ENCODE results near the gene GET4. TPM values are rescaled to one million over a fixed set of nuclear protein-coding genes. Genes with fewer than 3 reads are reported as not detected.
"Not testable (repeated sequence)": the region's sequence is repeated elsewhere in the genome, so short reads cannot be mapped to it uniquely, and the experiment has no call there.

Gene GET4
- total RNA-seq, 1 donor from 2014 or later: 30.3 TPM

GRCh38 chr7:869348-869747 is 7.0 kb upstream of the GET4 start:
- DNase-seq (ENCODE audit: low read depth in 2 of 2): no peak

GRCh38 chr7:871900-872537 is 4.3 kb upstream of the GET4 start:
- DNase-seq (ENCODE audit: low read depth in 2 of 2): no peak

GRCh38 chr7:872685-873084 is 3.7 kb upstream of the GET4 start:
- not testable (repeated sequence) for DNase-seq (ENCODE audit: low read depth in 2 of 2)

GRCh38 chr7:873367-874002 is 2.9 kb upstream of the GET4 start:
- DNase-seq (ENCODE audit: low read depth in 2 of 2): peak; percentile 80 to 89

- DNase-seq (ENCODE audit: low read depth in 2 of 2): no peak
Observed at GRCh38 chr7:874031-874749, 2.2 kb upstream of the GET4 start.

- no peak for DNase-seq (ENCODE audit: low read depth in 2 of 2)
Observed at GRCh38 chr7:875051-875450, 1.3 kb upstream of the GET4 start.

GRCh38 chr7:875476-876076 is 778 bp upstream of the GET4 start:
- DNase-seq (ENCODE audit: low read depth in 2 of 2): no peak

GRCh38 chr7:876972-877311 is 588 bp downstream of the GET4 start:
- no peak for DNase-seq (ENCODE audit: low read depth in 2 of 2)

- peak in 1 of 2 donors; percentile 16 for DNase-seq (ENCODE audit: low read depth in 2 of 2)
Observed at GRCh38 chr7:877312-878232, 1.2 kb downstream of the GET4 start.

- DNase-seq (ENCODE audit: low read depth in 2 of 2): no peak
Observed at GRCh38 chr7:879093-879492, 2.7 kb downstream of the GET4 start.

- no peak for DNase-seq (ENCODE audit: low read depth in 2 of 2)
Observed at GRCh38 chr7:879706-880105, 3.4 kb downstream of the GET4 start.

- no peak for DNase-seq (ENCODE audit: low read depth in 2 of 2)
Observed at GRCh38 chr7:880450-880849, 4.1 kb downstream of the GET4 start.

- no peak for DNase-seq (ENCODE audit: low read depth in 2 of 2)
Observed at GRCh38 chr7:881441-882234, 5.3 kb downstream of the GET4 start.

GRCh38 chr7:882336-883035 is 6.1 kb downstream of the GET4 start:
- no peak for DNase-seq (ENCODE audit: low read depth in 2 of 2)

- DNase-seq (ENCODE audit: low read depth in 2 of 2): no peak
Observed at GRCh38 chr7:883055-884021, 7.0 kb downstream of the GET4 start.

GRCh38 chr7:884191-885003 is 8.0 kb downstream of the GET4 start:
- DNase-seq (ENCODE audit: low read depth in 2 of 2): no peak

- DNase-seq (ENCODE audit: low read depth in 2 of 2): no peak
Observed at GRCh38 chr7:885261-885892, 9.0 kb downstream of the GET4 start.
